ENCODE data around the gene SPOPL. TPM values are rescaled to one million over a fixed set of nuclear protein-coding genes. Genes with fewer than 3 reads are reported as not detected.
"Not testable (repeated sequence)": the region's sequence is repeated elsewhere in the genome, so short reads cannot be mapped to it uniquely, and the experiment has no call there.

The SPOPL gene
- total RNA-seq, 1 experiment from 2014 or later: 20.3 TPM

GRCh38 chr2:138524353-138524752, 22.8 kb downstream of the SPOPL start:
- H3K4me3 ChIP-seq (ENCODE audit: low read depth, low read length, poor library complexity, severe bottlenecking); POLR2A ChIA-PET (ENCODE audit: low non-redundant PET); H3K27me3 ChIP-seq (replicated peaks; ENCODE audit: insufficient read depth, low read depth, low read length, poor library complexity); H3K36me3 ChIP-seq (ENCODE audit: insufficient read depth, low read length, poor library complexity, severe bottlenecking); CTCF ChIA-PET; DNase-seq (ENCODE audit: low spot score); H3K27ac ChIP-seq (ENCODE audit: low read depth, low read length, poor library complexity, severe bottlenecking); H3K4me1 ChIP-seq (ENCODE audit: insufficient read depth, low read length, poor library complexity, severe bottlenecking); intact Hi-C loops (cut with micrococcal nuclease; ENCODE audit: unreplicated experiment); BruUV-seq (replicated peaks); H3K9me3 ChIP-seq (ENCODE audit: low read depth, low read length, poor library complexity, severe bottlenecking): not testable (repeated sequence)

- H3K27ac ChIP-seq (ENCODE audit: low read depth, low read length, poor library complexity, severe bottlenecking): peak overlapping the region; percentile 26
- POLR2A ChIA-PET (ENCODE audit: low non-redundant PET): no interaction called here
- CTCF ChIA-PET: interaction anchor here (0.7 kb wide), 1 partner anchor 293 kb away, joined by 6 read pairs; no protein-coding TSS in a partner anchor
- peak; percentile 72 for DNase-seq (ENCODE audit: low spot score)
- TF ChIP-seq, protein P1, sequence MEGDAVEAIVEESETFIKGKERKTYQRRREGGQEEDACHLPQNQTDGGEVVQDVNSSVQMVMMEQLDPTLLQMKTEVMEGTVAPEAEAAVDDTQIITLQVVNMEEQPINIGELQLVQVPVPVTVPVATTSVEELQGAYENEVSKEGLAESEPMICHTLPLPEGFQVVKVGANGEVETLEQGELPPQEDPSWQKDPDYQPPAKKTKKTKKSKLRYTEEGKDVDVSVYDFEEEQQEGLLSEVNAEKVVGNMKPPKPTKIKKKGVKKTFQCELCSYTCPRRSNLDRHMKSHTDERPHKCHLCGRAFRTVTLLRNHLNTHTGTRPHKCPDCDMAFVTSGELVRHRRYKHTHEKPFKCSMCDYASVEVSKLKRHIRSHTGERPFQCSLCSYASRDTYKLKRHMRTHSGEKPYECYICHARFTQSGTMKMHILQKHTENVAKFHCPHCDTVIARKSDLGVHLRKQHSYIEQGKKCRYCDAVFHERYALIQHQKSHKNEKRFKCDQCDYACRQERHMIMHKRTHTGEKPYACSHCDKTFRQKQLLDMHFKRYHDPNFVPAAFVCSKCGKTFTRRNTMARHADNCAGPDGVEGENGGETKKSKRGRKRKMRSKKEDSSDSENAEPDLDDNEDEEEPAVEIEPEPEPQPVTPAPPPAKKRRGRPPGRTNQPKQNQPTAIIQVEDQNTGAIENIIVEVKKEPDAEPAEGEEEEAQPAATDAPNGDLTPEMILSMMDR (conservative IDR thresholded peaks at IDR 0.05; ENCODE audit: low read depth, low read length): no peak
- BruUV-seq (replicated peaks): no TSS peak
- peaks cover 18% of the 10 kb centered on the region for H3K4me1 ChIP-seq (ENCODE audit: insufficient read depth, low read length, poor library complexity, severe bottlenecking)
- H3K9me3 ChIP-seq (ENCODE audit: low read depth, low read length, poor library complexity, severe bottlenecking): no peaks in the 10 kb centered on the region
- H3K36me3 ChIP-seq (ENCODE audit: insufficient read depth, low read length, poor library complexity, severe bottlenecking): no peaks in the 10 kb centered on the region
- no peak overlapping the region for H3K4me3 ChIP-seq (ENCODE audit: low read depth, low read length, poor library complexity, severe bottlenecking)
- intact Hi-C loops (cut with micrococcal nuclease; ENCODE audit: unreplicated experiment): no loop called here
- H3K27me3 ChIP-seq (replicated peaks; ENCODE audit: insufficient read depth, low read depth, low read length, poor library complexity): no peaks in the 10 kb centered on the region
Observed at GRCh38 chr2:138531913-138532312, 30.3 kb downstream of the SPOPL start.

DNA sequence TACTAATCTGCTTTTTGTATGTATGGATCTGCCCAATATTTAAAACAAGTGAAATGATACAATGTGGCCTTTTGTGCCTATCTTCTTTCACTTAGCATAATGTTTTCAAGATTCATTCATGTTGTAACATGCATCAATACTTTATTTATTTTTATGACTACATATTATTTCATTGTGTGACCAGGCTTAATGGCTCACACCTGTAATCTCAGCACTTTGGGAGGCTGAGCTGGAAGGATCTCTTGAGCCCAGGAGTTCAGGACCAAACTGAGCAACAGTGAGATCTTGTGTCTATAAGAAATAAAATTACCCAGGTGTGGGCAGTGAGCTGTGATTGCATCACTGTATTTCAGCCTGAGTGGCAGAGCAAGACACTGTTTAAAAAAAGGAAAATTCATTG, 33.2 kb downstream of the SPOPL start:
- Histone ChIP-seq H3K4me3 (ENCODE audit: low read depth, low read length, poor library complexity, severe bottlenecking) (no peak overlapping the region), H3K4me1 (ENCODE audit: insufficient read depth, low read length, poor library complexity, severe bottlenecking) (peaks cover 18% of the 10 kb centered on the region), H3K27me3 (replicated peaks; ENCODE audit: insufficient read depth, low read depth, low read length, poor library complexity) (no peaks in the 10 kb centered on the region), H3K36me3 (ENCODE audit: insufficient read depth, low read length, poor library complexity, severe bottlenecking) (no peaks in the 10 kb centered on the region), H3K9me3 (ENCODE audit: low read depth, low read length, poor library complexity, severe bottlenecking) (peaks cover 8% of the 10 kb centered on the region), H3K27ac (ENCODE audit: low read depth, low read length, poor library complexity, severe bottlenecking) (no peak overlapping the region)
- no peak for DNase-seq (ENCODE audit: low spot score)
- BruUV-seq (replicated peaks): no TSS peak
- TF ChIP-seq, protein P1 (conservative IDR thresholded peaks at IDR 0.05; ENCODE audit: low read depth, low read length): no peak
- TF ChIP-seq EZH2 (IDR thresholded peaks at IDR 0.05; ENCODE audit: borderline replicate concordance, low read depth, low read length, poor library complexity, severe bottlenecking): no peak
- intact Hi-C loops (cut with micrococcal nuclease; ENCODE audit: unreplicated experiment): no loop called here
- ChIA-PET CTCF (no interaction called here), POLR2A (ENCODE audit: low non-redundant PET) (no interaction called here)

DNA sequence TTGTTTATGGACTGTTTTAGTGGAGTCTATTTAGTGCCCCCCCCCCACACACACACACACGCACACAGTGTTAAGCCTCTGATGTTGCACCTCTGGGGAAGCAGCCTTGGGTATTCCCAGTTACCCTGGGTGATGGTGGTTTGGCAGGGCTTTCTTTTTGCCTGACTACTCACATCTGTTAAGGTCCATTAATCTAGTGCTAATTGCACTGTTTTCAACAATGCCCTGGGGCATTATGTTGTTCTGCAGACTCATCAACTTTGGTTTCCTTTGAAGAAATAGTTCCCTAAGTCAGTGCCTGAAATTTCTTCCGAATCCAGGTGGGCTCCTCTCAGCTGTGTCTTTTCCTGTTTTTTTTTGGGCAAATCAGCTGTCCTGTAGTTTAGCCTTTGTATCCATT, 34.7 kb downstream of the SPOPL start:
- H3K27ac ChIP-seq (ENCODE audit: low read depth, low read length, poor library complexity, severe bottlenecking): no peak overlapping the region
- H3K36me3 ChIP-seq (ENCODE audit: insufficient read depth, low read length, poor library complexity, severe bottlenecking): no peaks in the 10 kb centered on the region
- POLR2A ChIA-PET (ENCODE audit: low non-redundant PET): interaction anchor here (0.7 kb wide), 1 partner anchor 314 kb away, joined by 4 read pairs; no protein-coding TSS in a partner anchor
- peak; percentile 30 for DNase-seq (ENCODE audit: low spot score)
- no TSS peak for BruUV-seq (replicated peaks)
- H3K4me3 ChIP-seq (ENCODE audit: low read depth, low read length, poor library complexity, severe bottlenecking): no peak overlapping the region
- TF ChIP-seq, protein P1 (conservative IDR thresholded peaks at IDR 0.05; ENCODE audit: low read depth, low read length): no peak
- TF ChIP-seq EZH2 (IDR thresholded peaks at IDR 0.05; ENCODE audit: borderline replicate concordance, low read depth, low read length, poor library complexity, severe bottlenecking): no peak
- intact Hi-C loops (cut with micrococcal nuclease; ENCODE audit: unreplicated experiment): no loop called here
- CTCF ChIA-PET: no interaction called here
- H3K9me3 ChIP-seq (ENCODE audit: low read depth, low read length, poor library complexity, severe bottlenecking): peaks cover 8% of the 10 kb centered on the region
- no peaks in the 10 kb centered on the region for H3K27me3 ChIP-seq (replicated peaks; ENCODE audit: insufficient read depth, low read depth, low read length, poor library complexity)
- H3K4me1 ChIP-seq (ENCODE audit: insufficient read depth, low read length, poor library complexity, severe bottlenecking): peaks cover 15% of the 10 kb centered on the region
